DMS153 (cell line): ENCODE results near the gene GOLIM4.
A peak's percentile ranks its signal among the peaks of the same experiment; 100 is the strongest.
"Not testable (repeated sequence)": the region's sequence is repeated elsewhere in the genome, so short reads cannot be mapped to it uniquely, and the experiment has no call there.

Experiments used
- DNase-seq: peaks from one replicate; lab custom pipeline; 2025; lab: John Stamatoyannopoulos, UW

The GOLIM4 gene

GRCh38 chr3:168095611-168096209 is at the start of gene GOLIM4:
Gene GOLIM4, minus strand, starts transcription at chr3:168095924. Its CDS starts 639 bp downstream, at chr3:168095285.
- peak; percentile 91 for DNase-seq

DNA sequence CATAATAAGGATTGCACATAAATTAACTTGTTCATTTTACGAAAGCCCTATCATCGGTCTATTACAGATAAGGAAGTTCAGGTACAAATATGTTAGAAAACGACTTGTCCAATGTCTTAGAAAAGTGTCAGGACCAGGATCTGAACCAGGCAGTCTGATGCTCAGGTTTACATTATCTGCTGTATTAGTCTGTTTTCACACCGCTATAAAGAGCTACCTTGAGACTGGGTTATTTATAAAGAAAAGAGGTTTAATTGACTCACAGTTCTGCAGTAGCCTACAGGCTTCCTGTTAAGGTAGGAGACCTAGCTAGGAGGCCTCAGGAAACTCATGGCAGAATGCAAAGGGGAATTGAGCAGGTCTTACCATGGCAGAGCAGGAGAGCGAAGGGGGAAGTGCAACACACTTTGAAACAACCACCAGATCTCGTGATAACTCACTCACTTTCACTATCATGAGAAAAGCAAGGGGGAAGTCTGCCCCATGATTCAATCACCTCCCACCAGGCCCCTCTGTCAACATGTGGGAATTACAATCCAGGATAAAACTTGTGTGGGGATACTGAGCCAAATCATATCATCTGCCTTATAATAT is 45.8 kb upstream of the GOLIM4 start:
- no peak for DNase-seq

GRCh38 chr3:168139947-168140346 is 44.2 kb upstream of the GOLIM4 start:
- no peak for DNase-seq

DNA sequence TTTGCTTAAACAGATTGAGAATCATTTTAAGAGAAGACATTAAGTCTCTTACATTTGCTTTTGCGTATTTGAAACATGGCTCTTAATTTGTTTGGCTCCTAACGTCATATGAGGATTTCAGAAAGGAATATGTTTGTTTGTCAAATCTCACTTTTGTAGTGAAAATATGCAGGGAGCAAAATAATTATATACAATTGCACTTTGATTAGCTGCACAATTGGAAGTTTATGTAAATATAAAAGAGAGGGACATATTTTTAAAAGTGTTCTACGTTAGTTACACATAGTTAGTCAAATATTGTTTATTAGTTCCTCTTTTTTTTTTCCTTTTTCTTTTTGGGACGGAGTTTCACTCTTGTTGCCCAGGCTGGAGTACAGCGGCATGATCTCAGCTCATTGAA is 42.7 kb upstream of the GOLIM4 start:
- DNase-seq, result no peak

GRCh38 chr3:168134931-168135330 is 39.2 kb upstream of the GOLIM4 start:
- DNase-seq, result no peak

DNA sequence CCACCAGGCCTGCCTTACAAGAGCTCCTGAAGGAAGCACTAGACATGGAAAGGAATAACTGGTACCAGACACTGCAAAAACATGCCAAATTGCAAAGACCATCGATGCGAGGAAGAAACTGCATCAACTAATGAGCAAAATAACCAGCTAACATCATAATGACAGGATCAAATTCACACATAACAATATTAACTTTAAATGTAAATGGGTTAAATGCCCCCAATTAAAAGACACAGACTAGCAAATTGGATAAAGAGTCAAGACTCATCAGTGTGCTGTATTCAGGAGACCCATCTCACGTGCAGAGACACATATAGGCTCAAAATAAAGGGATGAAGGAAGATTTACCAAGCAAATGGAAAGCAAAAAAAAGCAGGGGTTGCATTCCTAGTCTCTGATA is 34.5 kb upstream of the GOLIM4 start:
- DNase-seq, result not testable (repeated sequence)

DNA sequence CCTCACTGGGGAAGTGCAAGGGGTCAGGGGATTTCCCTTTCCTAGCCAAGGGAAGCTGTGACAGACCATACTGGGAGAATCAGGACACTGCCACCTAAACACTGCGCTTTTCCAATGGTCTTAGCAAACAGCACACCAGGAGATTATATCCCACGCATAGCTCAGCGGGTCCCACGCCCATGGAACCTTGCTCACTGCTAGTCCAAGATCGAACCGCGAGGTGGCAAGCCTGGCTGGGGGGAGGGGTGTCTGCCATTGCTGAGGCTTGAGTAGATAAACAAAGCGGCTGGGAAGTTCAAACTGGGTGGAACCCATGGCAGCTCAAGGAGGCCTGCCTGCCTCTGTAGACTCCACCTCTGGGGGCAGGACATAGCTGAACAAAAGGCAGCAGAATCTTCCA is 32.7 kb upstream of the GOLIM4 start:
- DNase-seq, result not testable (repeated sequence)

- DNase-seq, result no peak
Measured at GRCh38 chr3:168127466-168127865, 31.7 kb upstream of the GOLIM4 start.

DNA sequence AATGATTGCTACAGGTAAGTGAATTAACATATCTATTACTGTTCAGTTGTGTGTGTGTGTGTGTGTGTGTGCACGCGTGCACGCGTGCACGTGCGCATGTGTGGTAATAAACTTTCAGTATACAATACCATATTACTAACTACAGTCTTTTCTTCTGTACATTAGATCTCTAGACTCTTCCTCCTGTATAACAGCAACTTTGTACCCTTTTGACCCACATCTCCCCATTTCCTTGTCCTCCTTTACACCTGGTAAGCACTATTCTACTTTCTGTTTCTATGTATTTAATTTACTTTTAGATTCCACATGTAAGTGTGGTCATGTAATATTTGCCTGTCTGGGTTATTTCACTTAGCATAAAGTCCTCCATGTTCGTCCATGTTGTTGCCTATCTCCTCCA is 29.1 kb upstream of the GOLIM4 start:
- no peak for DNase-seq

DNA sequence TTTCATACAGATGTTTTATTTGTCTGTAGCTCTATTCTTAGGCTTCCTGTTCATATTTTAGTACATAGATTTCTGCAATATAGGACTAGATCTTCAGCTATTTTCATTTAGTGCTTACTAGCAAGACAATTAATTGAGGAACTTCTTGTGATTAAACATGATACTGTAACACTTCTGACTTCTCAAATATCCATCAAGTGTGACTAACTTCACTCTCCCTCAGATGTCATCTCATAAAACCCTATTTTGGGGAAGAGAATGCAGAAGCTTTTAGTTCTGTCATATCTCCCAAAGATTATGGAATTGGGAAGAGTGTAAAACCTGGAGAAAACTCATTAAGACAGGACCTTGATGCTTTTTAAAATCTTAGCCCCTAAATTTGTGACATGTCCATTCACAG is 28.6 kb upstream of the GOLIM4 start:
- no peak for DNase-seq

- DNase-seq, result no peak
Measured at GRCh38 chr3:168123201-168124176, 27.8 kb upstream of the GOLIM4 start.

DNA sequence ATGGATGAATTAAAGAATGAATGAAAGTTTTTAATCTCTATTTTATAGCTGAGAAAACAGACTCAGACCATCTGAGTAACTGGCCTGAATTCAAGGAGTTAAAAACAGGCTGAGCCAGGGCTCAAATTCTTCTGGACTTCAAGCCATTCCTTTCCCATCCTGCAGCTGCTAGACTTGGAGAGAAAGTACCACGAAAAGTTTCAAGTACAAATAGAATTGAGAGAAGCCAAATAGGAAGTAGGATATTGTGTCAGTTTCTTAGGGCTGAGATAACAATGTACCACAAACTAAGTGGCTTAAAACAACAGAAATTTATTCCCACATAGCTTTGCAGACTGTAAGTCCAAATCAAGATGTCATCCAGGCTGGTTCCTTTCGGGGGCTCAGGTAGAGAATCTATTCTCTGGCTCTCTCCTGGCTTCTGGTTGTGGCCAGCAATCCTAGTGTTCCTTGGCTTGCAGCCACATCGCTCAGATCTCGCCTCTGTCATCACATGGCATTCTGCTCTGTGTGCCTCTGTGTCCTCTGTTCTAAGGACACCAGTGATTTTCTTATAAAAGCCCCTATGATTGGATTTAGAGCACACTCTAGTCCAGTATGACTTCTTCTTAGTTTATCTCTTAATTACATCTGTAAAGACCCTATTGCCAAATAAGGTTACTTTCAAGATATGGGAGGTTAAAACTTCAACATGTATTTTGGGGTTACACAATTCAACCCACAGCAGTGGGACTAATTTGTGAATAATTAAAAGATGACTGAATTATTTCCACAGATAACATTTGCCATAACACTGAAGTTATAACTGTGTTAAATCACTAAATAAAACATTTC is 25.7 kb upstream of the GOLIM4 start:
- no peak for DNase-seq

DNA sequence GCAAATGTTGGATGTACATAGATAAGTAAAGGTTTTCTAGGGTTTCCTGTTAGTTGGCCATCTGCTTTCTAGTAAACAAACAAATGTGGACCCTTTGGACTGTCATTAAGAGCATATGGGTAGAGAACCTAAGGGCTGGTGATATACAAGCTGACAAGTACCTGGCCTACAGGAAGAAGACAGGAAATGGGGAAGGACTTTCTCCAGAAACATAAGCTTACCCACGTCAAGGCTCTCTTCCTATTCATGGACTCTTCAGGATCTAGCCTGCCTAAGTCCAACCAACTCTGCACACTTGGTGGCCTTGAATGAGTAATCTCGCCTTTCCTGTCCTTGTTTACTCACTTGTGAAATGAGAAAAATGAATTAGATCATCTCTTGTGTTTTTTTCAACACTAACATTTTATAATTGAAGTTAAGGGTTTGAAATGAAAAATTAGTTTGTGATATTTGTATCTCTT is 22.2 kb upstream of the GOLIM4 start:
- peak; percentile 18 for DNase-seq

- peak; percentile 49 for DNase-seq
Measured at GRCh38 chr3:168117059-168117458, 21.3 kb upstream of the GOLIM4 start.

DNA sequence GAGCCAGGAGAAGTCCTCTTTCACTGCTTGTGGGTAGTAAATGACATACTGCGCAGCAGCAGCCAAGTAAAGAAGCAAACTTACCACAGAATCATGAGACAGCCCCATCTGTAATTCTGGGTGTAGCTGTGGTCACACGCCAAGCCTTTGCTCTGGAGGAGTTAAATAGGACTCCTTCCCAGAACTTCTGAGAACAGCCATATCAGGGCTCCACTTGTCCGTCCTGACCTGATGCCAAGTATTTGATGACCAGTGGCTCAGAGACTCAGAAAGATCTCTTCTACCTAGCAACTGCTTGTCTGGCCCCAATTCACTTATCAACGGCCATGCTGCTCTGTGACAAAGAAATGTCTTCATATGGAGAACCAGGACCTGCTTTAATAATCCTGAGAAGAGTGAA is 20.6 kb upstream of the GOLIM4 start:
- DNase-seq, result no peak

GRCh38 chr3:168113848-168114247 is 18.1 kb upstream of the GOLIM4 start:
- no peak for DNase-seq

DNA sequence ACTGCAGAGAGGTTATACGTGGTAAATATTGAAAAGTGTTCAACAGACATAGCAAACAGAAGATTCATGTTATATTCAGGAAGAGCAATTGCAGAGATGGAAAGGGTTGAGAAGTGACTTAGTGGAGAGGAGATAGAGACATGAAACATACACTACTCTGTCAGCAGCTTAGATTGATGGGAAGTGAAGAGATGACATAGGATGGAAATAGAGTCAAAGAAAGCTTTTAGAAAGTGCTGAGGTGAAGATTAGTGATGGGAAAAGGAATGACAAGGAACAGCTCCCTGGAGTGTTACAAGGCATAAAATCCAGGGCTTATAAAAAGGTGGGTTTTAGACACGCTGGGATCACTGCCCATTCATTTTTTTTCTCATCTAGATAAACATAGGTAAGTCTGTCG is 17.2 kb upstream of the GOLIM4 start:
- no peak for DNase-seq

- no peak for DNase-seq
Measured at GRCh38 chr3:168104361-168104760, 8.6 kb upstream of the GOLIM4 start.

- no peak for DNase-seq
Measured at GRCh38 chr3:168102735-168103410, 7.1 kb upstream of the GOLIM4 start.

DNA sequence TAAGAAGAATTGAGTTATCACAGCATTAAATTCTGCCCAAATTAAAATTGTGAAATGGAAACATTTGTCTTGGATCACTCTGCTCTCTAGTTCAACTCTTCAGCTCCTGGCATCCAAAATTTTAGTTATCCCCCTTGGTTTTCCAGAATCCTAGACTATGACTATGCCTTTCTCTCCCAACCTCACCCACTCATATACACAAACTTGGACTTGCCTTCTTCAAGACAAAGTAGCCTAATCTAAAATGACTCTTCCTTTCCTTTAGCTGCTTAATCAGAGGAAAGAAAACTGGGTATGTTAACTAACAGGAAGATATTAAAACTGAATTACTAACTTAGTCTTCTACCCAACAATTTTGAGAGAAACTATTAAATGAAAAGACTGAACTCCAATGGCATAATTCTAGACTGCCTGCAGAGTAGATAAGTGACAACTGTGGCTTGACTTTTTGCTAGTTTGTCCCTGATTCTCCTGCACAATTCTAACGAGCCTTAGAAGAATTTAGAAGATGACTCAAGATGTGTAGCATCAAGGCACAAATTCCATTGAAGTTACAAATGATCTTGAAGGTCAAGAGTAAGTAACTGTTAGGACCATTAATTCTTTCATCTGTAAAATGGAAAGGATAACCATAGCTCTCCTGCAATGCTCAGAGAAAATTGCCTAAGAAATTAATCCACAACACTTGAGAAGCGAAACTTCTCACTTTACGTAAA is 5.2 kb upstream of the GOLIM4 start:
- no peak for DNase-seq

DNA sequence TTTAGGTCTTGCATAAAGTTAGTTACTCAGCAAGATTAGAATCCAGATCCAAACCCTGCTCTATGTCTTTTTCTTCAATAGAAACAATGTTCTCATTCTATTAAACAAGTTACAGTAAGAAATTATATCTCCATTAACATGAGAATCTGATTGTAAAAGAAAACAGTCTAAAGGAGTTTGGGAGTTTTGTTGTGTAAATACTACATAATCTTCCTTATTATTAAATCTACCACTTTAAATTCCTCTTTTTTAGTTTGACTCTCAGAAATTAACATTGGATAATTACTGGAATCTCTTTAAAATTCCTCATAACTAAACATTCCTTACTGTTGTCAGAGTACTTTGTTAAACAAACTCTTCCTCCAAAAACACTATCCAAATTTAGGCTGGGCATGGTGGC is 1.7 kb upstream of the GOLIM4 start:
- DNase-seq, result no peak
